Measurements from ENCODE around the gene BRME1.
A peak's percentile ranks its signal among the peaks of the same experiment; 100 is the strongest.

Gene BRME1

DNA sequence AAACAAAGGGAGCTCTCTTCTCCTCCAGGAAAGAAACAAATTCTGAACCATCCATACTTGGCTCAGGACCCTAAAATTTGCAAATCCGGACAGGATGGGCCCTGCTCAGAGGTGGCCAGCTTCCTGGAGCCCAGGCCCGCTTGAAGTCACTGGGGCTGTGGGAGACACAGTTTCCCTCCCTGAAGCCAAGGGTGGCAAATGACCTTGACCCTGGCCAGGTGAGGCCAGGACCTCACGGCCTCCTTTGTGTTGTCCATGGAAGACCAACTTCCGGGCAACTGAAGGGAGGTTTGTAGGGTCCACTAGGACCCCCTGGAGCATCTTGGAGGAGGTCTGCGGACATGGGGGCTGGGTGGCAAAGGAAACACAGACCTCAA lies 23.5 kb downstream of the BRME1 start:
- H3K4me3 ChIP-seq (ENCODE audit: low read depth, low read length), result no peak overlapping the region
- no peak for DNase-seq (ENCODE audit: low read depth)
- TF ChIP-seq, protein P1, sequence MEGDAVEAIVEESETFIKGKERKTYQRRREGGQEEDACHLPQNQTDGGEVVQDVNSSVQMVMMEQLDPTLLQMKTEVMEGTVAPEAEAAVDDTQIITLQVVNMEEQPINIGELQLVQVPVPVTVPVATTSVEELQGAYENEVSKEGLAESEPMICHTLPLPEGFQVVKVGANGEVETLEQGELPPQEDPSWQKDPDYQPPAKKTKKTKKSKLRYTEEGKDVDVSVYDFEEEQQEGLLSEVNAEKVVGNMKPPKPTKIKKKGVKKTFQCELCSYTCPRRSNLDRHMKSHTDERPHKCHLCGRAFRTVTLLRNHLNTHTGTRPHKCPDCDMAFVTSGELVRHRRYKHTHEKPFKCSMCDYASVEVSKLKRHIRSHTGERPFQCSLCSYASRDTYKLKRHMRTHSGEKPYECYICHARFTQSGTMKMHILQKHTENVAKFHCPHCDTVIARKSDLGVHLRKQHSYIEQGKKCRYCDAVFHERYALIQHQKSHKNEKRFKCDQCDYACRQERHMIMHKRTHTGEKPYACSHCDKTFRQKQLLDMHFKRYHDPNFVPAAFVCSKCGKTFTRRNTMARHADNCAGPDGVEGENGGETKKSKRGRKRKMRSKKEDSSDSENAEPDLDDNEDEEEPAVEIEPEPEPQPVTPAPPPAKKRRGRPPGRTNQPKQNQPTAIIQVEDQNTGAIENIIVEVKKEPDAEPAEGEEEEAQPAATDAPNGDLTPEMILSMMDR (conservative IDR thresholded peaks at IDR 0.05; ENCODE audit: low read depth, low read length), result no peak

DNA sequence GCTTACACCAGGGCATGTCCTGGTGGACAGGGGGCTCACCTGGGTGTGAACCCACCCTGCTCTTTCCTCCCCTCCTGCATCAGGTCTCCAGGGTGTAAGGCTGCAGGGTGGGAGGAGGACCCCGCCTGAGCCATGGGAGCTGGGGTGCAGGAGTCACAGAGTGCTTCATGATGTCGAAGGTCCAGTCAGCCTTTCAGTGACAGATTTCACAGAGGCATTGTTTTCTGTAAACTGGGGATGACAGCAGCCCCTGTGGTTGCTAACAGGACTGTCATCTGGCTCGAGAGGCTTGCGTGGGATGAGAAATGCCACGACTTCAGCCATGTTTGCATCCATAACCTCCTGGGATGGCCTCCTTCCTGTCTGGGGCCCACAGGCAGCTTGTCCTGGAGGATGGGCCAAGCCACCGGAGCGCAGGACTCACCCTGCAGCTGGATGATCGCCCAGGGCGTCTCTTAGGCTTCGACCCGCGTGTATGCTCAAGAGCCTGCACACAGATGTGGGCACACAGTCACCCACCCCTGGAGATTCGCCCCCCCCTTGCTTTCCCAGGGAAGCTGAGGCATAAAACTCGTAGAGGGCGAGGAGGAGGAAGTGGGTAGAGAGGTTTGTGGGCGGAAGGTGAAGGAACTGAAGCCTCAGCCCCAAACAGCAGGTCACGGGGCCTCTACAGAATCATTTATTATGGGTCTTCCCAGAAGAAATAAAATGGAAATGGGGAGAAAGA lies 24.1 kb downstream of the BRME1 start:
- no peak overlapping the region for H3K4me3 ChIP-seq (ENCODE audit: low read depth, low read length)
- TF ChIP-seq, protein P1 (conservative IDR thresholded peaks at IDR 0.05; ENCODE audit: low read depth, low read length), result no peak
- DNase-seq (ENCODE audit: low read depth), result peak; percentile 45

DNA sequence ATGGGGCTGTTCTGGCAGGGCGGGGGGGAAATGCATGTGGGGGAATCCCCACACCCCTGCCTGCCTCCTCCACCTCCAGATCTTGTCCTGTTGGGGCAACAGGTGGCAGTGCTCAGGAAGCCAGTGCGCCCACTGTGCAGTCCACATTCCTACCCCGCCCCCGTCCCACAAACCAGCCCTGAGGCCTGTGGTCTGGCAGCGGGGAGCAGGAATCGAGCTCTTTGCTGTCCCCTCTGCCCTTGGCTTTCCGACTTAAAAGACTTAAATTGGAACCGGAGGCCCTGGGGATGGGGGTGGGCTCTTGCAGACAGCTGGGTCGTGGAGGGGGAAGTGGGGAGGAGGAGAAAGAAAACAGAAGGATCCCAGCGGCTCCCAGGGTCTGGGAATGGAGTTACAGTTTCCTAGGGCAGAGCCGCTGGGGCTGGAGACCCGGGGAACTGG lies 24.6 kb downstream of the BRME1 start:
- no peak overlapping the region for H3K4me3 ChIP-seq (ENCODE audit: low read depth, low read length)
- TF ChIP-seq, protein P1 (conservative IDR thresholded peaks at IDR 0.05; ENCODE audit: low read depth, low read length), result no peak
- peak; percentile 44 for DNase-seq (ENCODE audit: low read depth)

DNA sequence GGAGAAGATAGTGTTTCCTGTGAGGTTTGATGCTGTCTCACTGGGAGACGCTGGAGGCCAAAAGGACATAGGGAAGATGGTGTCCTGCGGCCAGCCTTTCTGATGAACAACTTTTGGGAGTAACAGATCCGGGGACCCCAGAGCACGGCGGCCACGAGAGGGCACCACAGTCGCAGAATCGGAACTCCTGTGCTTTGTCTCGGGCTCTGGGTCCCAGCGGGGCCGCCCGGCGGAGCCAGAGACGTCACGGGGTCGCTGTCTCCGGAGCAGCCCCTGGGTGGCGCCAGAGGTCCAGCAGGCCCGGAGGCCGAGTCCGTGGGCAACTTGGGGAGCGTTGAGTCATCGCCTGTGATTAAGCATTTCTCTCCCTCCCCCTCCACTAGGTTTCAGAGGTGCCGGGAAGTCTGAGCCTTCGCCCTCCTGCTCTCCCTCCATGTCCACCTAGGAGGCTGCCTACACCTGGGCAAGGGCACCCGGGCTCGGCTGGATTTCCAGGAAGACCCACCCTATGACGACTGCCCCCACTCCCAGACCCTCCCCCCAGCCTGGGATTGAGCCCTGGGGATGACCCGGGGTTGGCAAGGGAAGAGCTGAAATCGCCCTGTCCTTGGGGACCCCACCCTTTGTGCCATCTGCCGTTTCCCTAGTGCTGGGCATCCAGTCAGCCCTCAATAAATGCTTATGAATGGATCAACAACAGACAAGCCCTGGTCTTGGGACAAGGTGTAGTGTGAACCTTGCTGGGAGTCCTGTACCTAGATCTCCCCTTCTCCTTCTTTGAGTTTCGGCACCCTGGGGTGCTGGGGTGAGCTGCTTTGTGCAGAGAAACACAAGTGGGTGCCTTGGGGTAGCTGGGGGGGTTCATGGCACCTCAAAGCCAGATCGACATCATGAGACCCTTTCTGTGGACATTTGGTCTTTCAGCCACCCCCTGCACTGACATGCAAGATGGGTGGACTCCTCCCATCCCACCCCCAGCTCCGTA lies 25.6 kb downstream of the BRME1 start:
- H3K4me3 ChIP-seq (ENCODE audit: low read depth, low read length), result peak overlapping the region; percentile 35
- TF ChIP-seq, protein P1 (conservative IDR thresholded peaks at IDR 0.05; ENCODE audit: low read depth, low read length), result peak; percentile 97
- peak; percentile 96 for DNase-seq (ENCODE audit: low read depth)

DNA sequence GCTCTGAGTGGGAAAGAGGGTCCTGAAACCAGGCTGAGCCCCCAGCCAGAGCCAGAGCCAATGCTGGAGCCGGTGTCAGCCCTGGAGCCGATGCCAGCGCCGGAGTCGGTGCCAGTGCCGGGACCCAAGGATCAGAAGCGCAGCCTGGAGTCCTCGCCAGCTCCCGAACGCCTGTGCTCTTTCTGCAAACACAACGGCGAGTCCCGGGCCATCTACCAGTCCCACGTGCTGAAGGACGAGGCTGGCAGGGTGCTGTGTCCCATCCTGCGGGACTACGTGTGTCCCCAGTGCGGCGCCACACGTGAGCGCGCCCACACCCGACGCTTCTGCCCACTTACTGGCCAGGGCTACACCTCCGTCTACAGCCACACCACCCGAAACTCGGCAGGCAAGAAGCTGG lies 28.6 kb downstream of the BRME1 start:
- no peak for DNase-seq (ENCODE audit: low read depth)
- no peak overlapping the region for H3K4me3 ChIP-seq (ENCODE audit: low read depth, low read length)
- TF ChIP-seq, protein P1 (conservative IDR thresholded peaks at IDR 0.05; ENCODE audit: low read depth, low read length), result no peak

DNA sequence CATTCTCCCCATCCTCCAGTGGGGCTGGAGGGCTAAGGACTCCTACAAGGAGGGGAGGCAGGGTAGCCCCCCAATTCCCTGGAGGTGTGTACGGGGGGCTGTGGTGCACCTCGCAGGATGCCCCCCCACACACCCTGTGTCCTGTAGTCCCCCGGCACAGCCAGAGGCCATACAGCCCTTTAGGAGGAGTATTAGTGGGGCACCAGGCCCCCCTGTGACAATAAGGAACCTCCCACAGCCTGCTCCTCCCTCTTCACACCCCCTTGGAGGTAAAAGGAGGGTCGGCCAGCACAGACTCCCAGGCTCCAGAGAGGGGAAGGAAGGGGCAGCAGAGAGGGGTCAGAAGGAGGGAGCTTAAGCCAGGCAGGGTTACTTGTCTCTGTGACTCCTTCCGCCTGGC lies 29.1 kb downstream of the BRME1 start, which contains the start of gene NANOS3:
Gene NANOS3, plus strand, starts transcription at position 301 of the 400 bp plus-strand sequence. CDS start 115 bp downstream, outside the sequence.
- TF ChIP-seq, protein P1 (conservative IDR thresholded peaks at IDR 0.05; ENCODE audit: low read depth, low read length), result no peak
- H3K4me3 ChIP-seq (ENCODE audit: low read depth, low read length), result no peak within 1 kb of the TSS
- DNase-seq (ENCODE audit: low read depth), result no peak
